IPS-20b (cell line): ENCODE data around the gene CHN1.

Source experiments
- H3K27ac ChIP-seq: one replicate; pipeline ENCODE4 v1.5.1; 2013; ENCODE audit warnings: low read length
- H3K27me3 ChIP-seq: 2 replicates; pipeline ENCODE4 v1.6.1; 2013; ENCODE audit warnings: mild to moderate bottlenecking, low read length, inconsistent platforms; ENCODE audit not compliant: insufficient read depth
- H3K36me3 ChIP-seq: 2 replicates; pipeline ENCODE4 v1.6.1; 2013; ENCODE audit warnings: low read depth, mild to moderate bottlenecking, inconsistent platforms, low read length, moderate library complexity; ENCODE audit not compliant: insufficient read depth
- H3K4me1 ChIP-seq: 2 replicates; pipeline ENCODE4 v1.6.1; 2013; ENCODE audit warnings: mild to moderate bottlenecking, control low read depth, inconsistent platforms, low read length, moderate library complexity; ENCODE audit not compliant: insufficient read depth
- H3K4me3 ChIP-seq: 2 replicates; pipeline ENCODE4 v1.5.1; 2013; ENCODE audit warnings: mild to moderate bottlenecking, low read length, inconsistent platforms
- H3K9ac ChIP-seq: 2 replicates; pipeline ENCODE4 v1.6.1; 2013; ENCODE audit warnings: low read depth, mild to moderate bottlenecking, inconsistent platforms, low read length, moderate library complexity
- H3K9me3 ChIP-seq: 2 replicates; pipeline ENCODE4 v1.6.1; 2013; ENCODE audit warnings: mild to moderate bottlenecking, low read depth, low read length, inconsistent platforms; ENCODE audit not compliant: insufficient read depth

The CHN1 gene

DNA sequence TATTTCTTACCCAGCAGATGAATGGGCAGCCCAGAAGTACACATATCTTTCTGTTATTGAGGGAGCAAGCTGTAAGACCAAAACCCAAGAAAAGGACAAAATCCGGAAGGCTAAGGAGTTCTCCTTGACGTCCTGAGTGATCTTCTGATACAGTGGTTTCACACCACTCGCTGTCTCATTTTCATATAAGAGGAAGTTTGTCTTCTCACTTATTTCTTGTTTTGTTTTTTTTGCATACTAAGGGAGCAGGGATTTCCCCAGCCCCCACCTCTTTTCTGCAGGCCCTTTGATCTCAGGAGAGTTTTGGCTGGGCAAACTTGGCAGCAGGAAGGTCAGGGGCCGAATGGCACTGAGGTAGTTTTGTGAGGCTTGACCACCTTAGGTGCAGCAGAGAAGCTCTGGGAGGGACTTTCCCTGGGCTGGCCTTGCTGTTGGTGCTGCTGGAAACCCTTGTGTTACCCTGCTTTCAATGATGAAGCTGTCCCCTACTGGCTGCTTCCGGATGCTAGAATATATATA, 254.2 kb downstream of the CHN1 start:
- Histone ChIP-seq H3K4me3 (no peak overlapping the region), H3K4me1 (peaks cover 9% of the 10 kb centered on the region), H3K36me3 (no peaks in the 10 kb centered on the region), H3K27me3 (no peaks in the 10 kb centered on the region), H3K9me3 (no peaks in the 10 kb centered on the region), H3K9ac (no peak overlapping the region), H3K27ac (no peak overlapping the region)

- no peaks in the 10 kb centered on the region for H3K9me3 ChIP-seq
- H3K27me3 ChIP-seq, result no peaks in the 10 kb centered on the region
- no peaks in the 10 kb centered on the region for H3K36me3 ChIP-seq
- no peak overlapping the region for H3K27ac ChIP-seq
- no peak overlapping the region for H3K4me3 ChIP-seq
- no peak overlapping the region; the same call in 1 of the 2 replicates for H3K9ac ChIP-seq
- peaks cover 9% of the 10 kb centered on the region for H3K4me1 ChIP-seq
Measured at GRCh38 chr2:174749793-174750192, 255.4 kb downstream of the CHN1 start.

DNA sequence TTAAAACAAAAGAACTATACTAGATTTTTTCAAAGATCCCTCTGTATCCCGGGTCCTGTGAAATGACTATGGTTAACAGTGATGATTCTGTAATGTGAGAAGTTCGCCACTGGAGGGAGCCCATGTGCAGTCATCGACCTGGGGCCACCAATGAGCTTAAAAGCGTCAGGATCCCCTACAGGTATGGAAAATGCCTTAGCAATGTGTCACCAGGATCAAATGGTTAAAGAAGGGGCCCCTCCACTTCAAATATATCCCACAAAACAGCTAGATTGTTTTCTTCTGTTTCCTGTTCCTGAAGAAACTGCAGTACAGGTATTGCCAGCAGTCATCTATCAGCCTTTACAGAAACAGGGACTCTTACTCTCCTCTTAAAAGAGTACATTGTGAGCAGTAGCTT, 256.2 kb downstream of the CHN1 start:
- Histone ChIP-seq H3K27me3 (no peaks in the 10 kb centered on the region), H3K4me1 (peaks cover 9% of the 10 kb centered on the region), H3K27ac (no peak overlapping the region)

More for the DNA sequence above, 256.2 kb downstream of the CHN1 start:
- H3K9me3 ChIP-seq, result no peaks in the 10 kb centered on the region
- H3K36me3 ChIP-seq, result no peaks in the 10 kb centered on the region
- H3K9ac ChIP-seq, result peak overlapping the region; percentile 14; the same call in 1 of the 2 replicates
- 0 out of 2 replicates have a peak overlapping the region, but pooled peaks have one; percentile 4 for H3K4me3 ChIP-seq
